Brain microvascular endothelial cell (primary cell): ENCODE data around the gene IQSEC1.

Experiments
- DNase-seq: peaks from one replicate; pipeline ENCODE4 v3.0.0-alpha.2; 2020
- H3K27ac ChIP-seq: fragments of 250-450 bp; sonication (Bioruptor Pico); 2 replicates; pipeline ENCODE4 v1.5.1; 2020; ENCODE audit warnings: mild to moderate bottlenecking, moderate library complexity
- H3K27me3 ChIP-seq: fragments of 250-450 bp; sonication (Bioruptor Pico); replicated peaks from 2 replicates; pipeline ENCODE4 v1.5.1; 2020; ENCODE audit warnings: mild to moderate bottlenecking
- H3K36me3 ChIP-seq: fragments of 250-450 bp; sonication (Bioruptor Pico); replicated peaks from 2 replicates; pipeline ENCODE4 v1.5.1; 2020; ENCODE audit warnings: mild to moderate bottlenecking
- H3K4me3 ChIP-seq: 2 replicates; pipeline ENCODE4 v1.5.1; 2011; ENCODE audit warnings: low read depth, mild to moderate bottlenecking, control low read depth, low read length, moderate library complexity
- CTCF ChIP-seq: IDR thresholded peaks from 2 replicates; pipeline ENCODE4 v1.5.1; 2011; ENCODE audit warnings: low read depth, mild to moderate bottlenecking, moderate library complexity, low read length, control low read depth, inconsistent platforms; ENCODE audit errors: missing control alignments
- in situ Hi-C: cut with HindIII; loops from 2 replicates; pipeline ENCODE4 v1.10.0; 2017; ENCODE audit warnings: low sequenced_read_pairs, low pct_ligation_motif_present

Gene IQSEC1

GRCh38 chr3:12875857-12876836 lies 197.1 kb downstream of the IQSEC1 start:
- H3K36me3 ChIP-seq = no peaks in the 10 kb centered on the region
- H3K27ac ChIP-seq = no peak overlapping the region
- no peaks in the 10 kb centered on the region for H3K27me3 ChIP-seq
- H3K4me3 ChIP-seq = peak overlapping the region; percentile 39
- TF ChIP-seq CTCF = peak; percentile 28
- in situ Hi-C loops = no loop called here
- DNase-seq = peak; percentile 35

GRCh38 chr3:12871404-12871983 lies 201.7 kb downstream of the IQSEC1 start:
- in situ Hi-C loops = no loop called here
- H3K27me3 ChIP-seq = peaks cover 2% of the 10 kb centered on the region
- H3K27ac ChIP-seq = no peak overlapping the region
- H3K4me3 ChIP-seq = no peak overlapping the region
- TF ChIP-seq CTCF = no peak
- DNase-seq = no peak
- no peaks in the 10 kb centered on the region for H3K36me3 ChIP-seq

- H3K4me3 ChIP-seq = no peak overlapping the region
- H3K27ac ChIP-seq = no peak overlapping the region
- H3K36me3 ChIP-seq = no peaks in the 10 kb centered on the region
- no peak for TF ChIP-seq CTCF
- DNase-seq = no peak
- peaks cover 2% of the 10 kb centered on the region for H3K27me3 ChIP-seq
- in situ Hi-C loops = no loop called here
Observed at GRCh38 chr3:12870942-12871341, 202.3 kb downstream of the IQSEC1 start.

GRCh38 chr3:12869035-12869621 lies 204.1 kb downstream of the IQSEC1 start:
- no peak for TF ChIP-seq CTCF
- Histone ChIP-seq H3K27me3 (peaks cover 2% of the 10 kb centered on the region), H3K27ac (no peak overlapping the region), H3K36me3 (no peaks in the 10 kb centered on the region), H3K4me3 (peak overlapping the region; percentile 40)
- DNase-seq = no peak
- in situ Hi-C loops = no loop called here

GRCh38 chr3:12868039-12869034 lies 204.9 kb downstream of the IQSEC1 start:
- peak; percentile 93 for TF ChIP-seq CTCF
- in situ Hi-C loops = no loop called here

More at GRCh38 chr3:12868039-12869034, 204.9 kb downstream of the IQSEC1 start:
- Histone ChIP-seq H3K27me3 (peaks cover 2% of the 10 kb centered on the region), H3K4me3 (peak overlapping the region; percentile 40), H3K27ac (no peak overlapping the region), H3K36me3 (no peaks in the 10 kb centered on the region)
- peak; percentile 79 for DNase-seq
